GM18517 (cell line): ENCODE data around the gene CAMK1D.

Experiments
- ATAC-seq: cut with Tn5 transposase; IDR thresholded peaks from one replicate; pipeline ENCODE4 v1.9.1; 2021; ENCODE audit warnings: mild to moderate bottlenecking, moderate library complexity; ENCODE audit not compliant: unreplicated experiment

CAMK1D gene

GRCh38 chr10:12510984-12511383 lies 161.6 kb downstream of the CAMK1D start:
- ATAC-seq: no peak

GRCh38 chr10:12511651-12512050 lies 162.3 kb downstream of the CAMK1D start:
- no peak for ATAC-seq

GRCh38 chr10:12512332-12513002 lies 163.1 kb downstream of the CAMK1D start:
- no peak for ATAC-seq

DNA sequence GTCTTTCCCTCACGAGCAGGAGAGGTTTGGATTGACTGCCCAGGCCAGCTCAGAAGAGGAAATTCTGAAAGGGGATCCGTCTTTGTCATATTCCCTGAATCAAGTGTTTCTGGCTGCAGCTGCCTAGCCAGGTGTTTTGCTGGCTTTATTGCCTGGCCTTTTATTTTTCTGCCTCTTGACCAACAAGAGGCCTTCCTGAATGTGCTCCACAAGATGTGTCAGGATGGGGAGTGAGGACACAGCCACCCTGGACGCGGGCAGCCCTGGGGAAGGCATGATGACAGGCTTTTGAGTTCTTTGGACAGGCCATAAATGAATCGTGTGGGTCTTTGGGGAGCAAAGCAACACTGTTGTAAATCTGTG lies 163.6 kb downstream of the CAMK1D start:
- ATAC-seq: no peak

GRCh38 chr10:12513775-12514673 lies 164.7 kb downstream of the CAMK1D start:
- ATAC-seq: no peak

- no peak for ATAC-seq
These were observed 168.7 kb downstream of the CAMK1D start for GRCh38 chr10:12518024-12518423.

- ATAC-seq: no peak
These were observed 172.1 kb downstream of the CAMK1D start for GRCh38 chr10:12521423-12521822.

DNA sequence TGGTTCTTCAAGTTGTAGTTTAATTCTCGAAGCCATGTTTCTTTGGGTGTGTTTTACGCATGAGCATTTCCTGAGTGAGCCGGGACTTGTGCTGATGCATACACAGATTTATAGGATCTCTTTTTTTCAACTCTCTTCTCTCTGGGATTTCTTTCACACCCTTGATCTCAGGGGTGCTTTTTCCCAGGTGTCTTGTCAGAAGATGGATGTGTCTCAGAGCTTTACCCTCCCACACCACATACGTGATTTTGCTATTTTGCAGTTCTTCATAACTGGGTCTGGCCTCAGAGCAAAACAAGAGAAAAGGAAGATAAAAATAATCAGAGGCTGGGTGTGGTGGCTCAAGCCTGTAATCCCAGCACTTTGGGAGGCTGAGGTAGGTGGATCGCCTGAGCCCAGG lies 177.0 kb downstream of the CAMK1D start:
- no peak for ATAC-seq

DNA sequence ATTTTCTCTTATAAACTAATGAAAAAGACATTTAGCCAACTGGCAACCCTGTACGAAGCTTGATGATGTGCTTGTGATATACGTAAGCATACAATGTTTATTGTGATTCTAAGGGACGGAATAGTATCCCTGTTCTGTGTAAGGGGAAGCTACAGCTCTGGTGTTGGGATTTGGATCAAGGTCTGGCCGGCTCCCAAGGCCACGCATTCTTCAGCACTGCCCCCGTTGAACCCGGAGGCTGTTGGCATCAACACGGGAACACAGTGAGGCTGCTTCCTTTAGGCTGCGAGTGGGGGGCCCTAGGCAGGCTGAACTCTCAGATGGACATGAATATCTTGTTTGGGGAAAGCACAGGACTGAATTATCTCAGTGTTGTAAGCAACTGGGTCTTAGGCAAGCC lies 180.6 kb downstream of the CAMK1D start:
- ATAC-seq: no peak

DNA sequence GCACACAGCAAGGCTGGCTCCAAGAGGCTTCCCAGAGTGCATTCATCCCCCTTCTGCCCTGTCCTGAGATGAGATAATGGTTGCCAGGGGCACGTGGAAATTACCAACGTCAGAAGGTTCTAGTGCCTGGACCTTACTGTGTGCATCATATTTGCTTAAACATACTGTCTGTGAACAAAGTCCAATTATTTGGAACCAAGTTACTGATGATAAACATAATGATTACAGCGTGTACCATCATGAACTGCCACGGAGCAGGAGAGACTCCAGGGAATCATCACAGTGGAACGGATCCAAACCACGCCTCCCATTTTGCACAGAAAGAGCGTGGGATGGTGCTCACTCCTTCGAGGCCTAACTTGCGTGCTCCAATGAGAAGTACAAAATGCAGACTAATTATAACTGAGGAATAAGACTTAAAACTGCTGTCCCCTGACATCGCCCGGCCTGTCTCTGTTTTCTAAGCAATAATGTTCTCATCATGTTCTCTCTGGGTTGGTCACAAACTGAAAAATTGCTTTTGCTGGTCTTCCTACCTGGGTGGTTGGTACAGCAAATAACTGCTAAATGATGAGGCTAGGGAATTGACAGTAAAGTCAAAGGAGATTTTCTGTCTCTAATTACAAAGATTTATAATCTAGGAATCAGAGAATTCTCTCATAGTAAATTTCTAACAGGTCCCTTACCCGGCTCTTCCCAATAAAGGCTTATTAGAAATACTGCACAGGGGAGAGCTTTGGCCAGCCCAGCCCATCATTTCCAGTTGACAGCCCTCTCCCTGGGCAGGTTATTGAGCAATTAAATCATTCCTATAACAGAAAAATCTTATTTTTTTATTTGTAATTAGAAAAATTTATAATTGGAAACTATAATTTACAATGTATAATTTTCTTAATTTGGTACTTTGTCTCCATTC lies 182.2 kb downstream of the CAMK1D start:
- ATAC-seq: no peak

DNA sequence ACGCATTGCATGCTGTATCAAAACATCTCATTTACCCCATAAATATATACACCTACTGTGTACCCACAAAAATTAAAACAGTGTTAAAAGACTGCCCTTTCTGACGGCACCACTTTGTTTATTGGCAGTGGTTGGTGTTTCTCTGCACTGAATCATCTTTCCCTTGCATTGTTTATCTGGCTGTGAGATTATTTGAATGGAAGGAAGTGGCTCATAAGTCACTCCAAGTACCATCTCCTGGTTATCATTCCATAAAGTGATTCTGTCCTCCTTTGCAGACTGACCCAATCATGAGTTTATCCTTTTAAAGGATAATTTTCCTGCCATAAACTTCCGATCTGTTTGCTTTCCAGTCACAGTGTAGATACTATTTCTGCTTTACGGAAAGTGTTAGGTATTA lies 183.8 kb downstream of the CAMK1D start:
- no peak for ATAC-seq

DNA sequence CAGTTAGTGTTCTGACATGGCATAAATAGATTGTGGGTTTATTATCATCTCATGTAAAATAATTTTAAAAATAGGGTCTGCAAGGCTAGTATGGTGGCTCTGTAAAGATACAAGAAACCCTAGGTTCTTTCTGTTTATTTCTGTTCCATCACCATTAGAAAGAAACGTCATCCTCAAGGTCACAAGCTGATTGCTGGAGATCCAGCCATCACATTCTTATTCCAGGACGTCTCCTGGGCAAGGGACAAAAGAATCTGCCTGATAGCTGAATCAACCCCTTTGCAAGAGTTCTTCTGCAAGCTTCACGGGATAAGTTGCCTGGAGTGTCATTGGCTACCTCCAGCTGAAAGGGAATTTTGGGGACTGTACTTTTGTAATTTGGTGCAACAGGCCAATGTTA lies 184.4 kb downstream of the CAMK1D start:
- no peak for ATAC-seq

DNA sequence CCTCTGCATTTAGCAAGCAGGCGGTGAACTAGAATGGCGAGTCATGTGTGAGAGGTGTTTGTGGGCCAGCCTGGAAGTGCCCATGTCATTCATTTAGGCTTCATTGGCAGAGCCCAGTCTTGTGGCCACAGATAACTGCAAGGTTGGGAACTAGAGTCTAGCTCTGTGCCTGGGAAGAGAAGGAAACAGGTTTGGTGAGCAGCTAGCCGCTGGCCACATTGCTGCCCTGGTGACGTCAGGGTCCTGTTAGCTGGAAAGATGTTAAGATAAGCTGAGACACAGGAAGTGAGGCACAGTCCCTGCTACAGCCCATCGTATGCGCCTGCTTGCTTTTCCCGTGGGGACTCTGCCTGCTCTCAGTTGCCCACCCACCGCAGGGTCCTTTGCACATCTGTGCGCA lies 185.5 kb downstream of the CAMK1D start:
- no peak for ATAC-seq

DNA sequence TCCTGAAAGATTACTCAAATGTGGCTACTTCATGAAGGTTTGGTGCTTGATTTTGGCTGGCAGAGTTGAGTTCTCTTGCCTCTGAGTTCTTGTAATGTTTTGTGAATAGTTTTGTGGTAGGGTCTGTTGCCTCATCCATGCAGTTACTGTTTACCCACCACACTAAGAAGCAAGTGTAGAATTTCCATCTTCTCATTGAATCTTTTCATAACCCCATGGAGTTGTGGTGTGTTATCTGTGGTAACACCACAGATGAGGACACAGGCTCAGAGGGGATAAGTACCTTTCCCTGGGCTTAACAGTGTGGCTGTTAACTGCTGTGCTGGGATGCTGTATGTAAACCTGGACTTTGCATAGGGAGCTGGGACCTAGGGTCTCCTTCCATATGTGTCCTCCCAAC lies 186.3 kb downstream of the CAMK1D start:
- ATAC-seq: no peak

- ATAC-seq: no peak
These were observed 189.2 kb downstream of the CAMK1D start for GRCh38 chr10:12538491-12538995.

GRCh38 chr10:12539350-12540164 lies 190.2 kb downstream of the CAMK1D start:
- ATAC-seq: no peak

DNA sequence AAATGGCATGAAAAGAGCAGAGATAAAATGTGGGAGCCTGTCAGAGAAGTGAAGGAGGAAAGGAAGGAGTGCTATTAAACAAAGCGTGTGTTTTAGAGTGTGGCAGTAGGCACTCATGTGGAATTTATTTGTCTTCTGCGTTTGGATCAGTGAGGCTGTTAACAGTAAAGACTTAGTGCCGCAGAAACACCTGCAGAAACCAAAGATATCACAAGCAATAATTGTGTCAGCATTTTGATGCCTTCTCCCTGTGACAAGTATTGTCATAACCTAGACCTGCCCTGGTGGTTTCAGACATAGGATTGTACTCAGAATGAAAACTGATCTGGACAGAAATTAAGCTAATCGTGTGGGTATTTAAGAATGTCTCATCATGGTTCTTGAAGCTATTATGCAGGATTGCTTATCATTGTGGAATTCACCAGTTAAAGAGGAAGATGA lies 191.0 kb downstream of the CAMK1D start:
- no peak for ATAC-seq

DNA sequence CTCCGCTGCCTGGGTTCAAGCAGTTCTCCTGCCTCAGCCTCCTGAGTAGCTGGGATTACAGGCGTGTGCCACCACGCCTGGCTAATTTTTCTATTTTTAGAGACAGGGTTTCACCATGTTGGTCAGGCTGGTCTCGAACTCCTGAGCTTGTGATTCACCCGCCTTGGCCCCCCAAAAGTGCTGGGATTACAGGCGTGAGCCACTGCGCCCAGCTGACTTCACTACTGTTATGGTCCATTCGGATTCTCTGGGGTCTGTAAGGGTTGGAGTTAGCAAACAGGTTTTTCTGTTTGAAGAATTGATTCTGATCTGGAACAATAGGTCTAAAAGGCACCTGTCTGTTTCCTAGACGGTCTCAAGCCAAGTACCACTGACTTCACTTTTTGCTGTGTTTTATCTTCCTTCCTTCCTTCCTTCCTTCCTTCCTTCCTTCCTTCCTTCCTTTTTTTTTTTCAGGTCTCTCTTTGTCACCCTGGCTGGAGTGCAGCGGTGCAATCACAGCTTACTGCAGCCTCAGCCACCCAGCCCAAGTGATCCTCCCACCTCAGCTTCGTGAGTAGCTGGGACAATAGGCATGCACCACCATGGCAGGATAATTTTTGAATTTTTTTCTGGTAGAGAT lies 192.2 kb downstream of the CAMK1D start:
- no peak for ATAC-seq

DNA sequence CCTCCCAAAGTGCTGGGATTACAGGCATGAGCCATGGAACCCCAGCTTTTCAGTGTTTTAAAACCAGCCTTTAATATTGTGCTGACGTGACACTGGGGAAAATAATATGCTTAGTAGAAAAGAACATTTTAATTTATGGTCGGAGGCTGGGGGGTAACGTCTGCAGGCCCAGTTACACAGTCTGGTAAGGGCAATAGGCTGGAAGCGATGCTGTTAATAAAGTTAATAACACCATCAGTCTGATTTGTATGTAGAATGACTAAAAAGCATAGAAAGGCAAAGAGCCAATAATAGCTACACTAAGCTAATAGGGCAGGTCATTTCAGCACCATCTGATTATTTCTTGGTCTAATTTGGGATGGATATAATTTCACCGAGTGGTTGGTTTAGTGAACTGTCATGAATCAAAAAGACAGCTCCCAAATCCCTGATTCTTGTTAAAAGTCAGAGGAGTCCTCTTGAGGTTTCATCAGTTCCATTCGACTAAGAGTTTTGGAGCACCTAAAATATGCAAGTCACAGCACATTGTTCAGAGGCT lies 192.9 kb downstream of the CAMK1D start:
- ATAC-seq: no peak

GRCh38 chr10:12543589-12543988 lies 194.2 kb downstream of the CAMK1D start:
- no peak for ATAC-seq
